Measurements from ENCODE around the gene UBTD1.
"Not testable (repeated sequence)": the region's sequence is repeated elsewhere in the genome, so short reads cannot be mapped to it uniquely, and the experiment has no call there.

The UBTD1 gene

DNA sequence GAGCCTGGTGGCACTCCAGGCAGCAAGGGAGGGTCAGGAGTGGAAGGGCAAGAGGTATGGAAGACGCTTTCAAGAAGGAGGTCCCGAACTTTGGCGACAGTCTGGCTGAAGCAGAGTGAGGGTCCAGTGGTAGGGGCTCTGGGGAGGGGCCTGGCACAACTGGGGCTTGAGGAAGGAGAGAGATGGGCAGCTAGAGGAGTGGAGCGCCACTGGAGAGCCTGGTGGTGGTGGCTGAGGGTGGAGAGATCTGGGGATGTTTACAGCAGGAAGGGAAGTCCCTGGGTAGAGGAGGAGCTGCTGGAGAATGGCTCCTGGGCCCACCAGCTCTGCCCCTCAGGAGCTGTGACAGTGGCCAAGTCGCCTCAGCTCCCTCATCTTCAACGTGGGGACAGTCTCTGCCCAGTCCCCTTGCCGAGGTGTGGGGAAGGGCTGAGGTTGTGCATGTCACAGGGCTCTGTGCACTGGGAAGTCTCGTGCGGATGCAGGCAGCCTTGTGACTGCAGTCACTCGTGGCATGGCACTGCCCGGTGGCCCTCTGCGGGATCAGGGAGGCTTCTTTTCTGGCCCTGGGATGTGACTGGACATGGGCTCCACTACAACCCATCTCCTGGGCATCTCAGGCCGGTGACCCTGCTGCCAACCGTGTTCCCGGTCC lies 18.5 kb downstream of the UBTD1 start:
- FAIRE-seq: no peak

DNA sequence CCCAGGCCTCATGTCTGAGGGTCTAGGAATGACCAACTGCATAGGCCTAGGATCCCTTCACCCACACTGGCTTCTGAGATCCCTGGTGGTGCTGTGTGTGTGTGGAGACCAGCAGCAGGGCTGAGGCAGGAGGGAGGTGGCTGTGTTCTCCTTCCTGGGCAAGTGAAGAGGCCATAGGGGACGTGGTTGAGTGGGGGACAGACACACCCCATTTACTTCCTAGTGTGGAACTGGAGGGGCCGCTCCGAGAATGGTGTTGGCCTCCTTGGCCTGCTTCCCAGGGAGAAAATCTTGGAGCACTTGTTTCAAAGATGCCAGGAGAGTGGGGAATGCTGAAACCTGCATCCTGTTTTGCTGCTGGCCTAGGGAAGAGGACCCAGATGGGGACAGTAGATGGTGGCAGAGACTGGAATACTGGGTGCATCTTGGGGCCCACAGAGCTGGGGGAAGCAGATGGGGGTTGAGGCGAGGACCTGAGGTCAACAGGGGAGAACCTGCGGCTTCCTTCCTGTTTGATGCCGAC lies 19.1 kb downstream of the UBTD1 start:
- FAIRE-seq: no peak

DNA sequence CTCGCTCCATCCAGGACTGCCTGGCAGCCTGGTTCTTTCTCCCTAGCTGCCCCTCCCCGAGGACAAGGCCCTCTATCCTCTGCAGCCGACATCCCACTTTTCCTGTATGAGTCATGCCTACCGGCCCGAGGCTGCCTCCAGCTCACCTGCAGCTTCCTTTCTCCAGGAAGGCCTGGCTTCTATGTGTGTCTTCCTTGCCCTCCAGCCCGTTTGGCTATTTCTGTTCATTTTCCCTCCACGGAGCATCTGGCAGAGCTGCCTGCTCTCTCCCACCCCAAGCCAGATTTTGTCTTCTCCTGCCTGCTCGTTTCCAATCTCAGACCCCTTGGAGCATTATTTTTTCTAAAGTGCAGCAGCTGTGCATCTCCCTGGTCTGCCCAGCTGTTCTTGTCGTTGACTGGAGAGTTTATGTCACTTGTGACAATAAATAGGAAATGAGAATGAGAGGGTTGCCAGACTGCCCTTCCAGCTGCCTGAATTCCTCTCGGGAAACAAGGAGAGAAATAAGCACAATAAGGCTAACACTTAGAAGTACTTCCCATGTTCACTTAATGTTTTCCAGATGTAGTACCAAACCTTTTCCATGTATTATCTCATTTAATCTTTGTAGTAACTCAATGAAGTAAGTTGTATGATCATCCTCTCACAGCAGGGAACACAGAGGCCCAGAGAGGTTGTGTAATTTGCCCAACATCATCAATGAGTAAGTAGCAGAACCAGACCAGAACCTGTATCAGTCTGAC lies 19.7 kb downstream of the UBTD1 start:
- no peak for FAIRE-seq

DNA sequence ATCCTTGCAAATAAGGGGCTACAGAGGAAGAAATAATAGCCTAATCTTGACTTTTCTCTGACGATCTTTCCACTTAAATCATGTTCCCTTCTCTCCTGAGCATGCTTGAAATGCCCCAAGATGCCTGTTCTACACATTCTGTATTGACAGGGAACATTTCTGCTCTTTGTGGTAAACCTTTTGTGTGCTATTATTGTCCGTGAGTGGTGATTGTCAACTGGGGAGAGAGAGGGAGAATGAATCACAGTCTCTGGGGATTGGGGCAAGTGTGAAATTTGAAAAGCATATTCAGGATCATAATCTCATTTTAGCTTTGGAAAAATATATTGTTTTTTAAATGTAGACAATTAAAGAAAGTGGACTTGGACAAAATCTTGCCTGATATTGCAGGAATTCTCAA lies 20.6 kb downstream of the UBTD1 start:
- no peak for FAIRE-seq

DNA sequence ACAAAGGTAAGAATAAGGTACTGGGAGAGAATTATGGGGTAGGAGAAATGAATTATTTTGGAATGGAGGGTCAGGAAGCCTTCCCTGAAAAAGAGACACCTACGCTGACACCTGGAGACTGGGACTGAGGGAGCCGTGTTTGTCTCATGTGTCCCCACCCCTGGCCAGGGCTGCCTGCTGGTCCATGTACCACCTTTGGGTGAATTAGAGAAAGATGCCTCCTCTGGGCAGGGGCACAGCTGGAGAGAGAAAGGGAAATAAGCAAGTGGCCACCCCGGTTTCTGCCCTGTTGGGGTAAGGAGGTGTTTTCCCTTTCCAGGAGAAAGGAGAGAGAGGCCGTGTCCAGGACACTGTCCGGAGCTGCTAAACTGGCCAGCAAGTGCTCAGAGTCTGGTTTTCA lies 21.8 kb downstream of the UBTD1 start:
- FAIRE-seq: no peak

DNA sequence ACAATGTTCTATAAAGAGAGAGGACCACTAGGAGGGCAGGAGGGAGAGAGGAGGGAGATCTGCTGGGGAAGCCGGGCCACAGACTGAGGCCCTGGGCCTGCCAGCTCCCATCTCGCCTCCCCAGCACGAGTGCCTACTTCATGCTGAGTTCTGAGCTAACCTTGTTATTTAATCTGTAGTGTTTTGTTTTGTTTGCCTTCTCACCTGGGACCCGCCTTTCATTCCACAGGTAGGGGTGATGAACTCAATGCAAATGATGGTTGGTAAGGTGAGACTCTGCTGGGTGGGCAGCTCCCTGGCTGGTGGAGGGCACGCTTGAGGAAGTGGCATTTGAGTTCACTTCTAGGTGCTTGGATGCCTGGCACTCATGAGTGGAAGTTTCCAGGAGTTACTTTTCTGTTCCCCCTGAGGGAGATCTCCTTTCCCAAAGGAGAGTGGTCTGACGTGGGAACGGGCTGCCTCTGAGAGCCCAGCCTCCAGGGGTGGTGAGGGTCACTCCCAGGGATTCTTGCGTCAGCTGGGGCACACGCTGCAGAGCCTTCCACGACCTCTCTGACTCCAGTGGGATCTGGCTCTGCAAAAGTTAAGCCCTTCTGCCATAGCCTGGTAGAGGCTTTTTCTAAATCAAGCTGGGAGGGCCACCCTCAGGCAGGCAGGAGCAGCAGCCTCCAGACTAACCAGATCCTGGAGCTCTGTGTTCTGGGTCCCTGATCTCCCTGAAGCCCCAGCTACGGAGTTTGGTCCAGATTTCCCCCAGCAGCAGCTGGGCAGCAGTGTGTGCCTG lies 22.4 kb downstream of the UBTD1 start:
- FAIRE-seq: no peak

DNA sequence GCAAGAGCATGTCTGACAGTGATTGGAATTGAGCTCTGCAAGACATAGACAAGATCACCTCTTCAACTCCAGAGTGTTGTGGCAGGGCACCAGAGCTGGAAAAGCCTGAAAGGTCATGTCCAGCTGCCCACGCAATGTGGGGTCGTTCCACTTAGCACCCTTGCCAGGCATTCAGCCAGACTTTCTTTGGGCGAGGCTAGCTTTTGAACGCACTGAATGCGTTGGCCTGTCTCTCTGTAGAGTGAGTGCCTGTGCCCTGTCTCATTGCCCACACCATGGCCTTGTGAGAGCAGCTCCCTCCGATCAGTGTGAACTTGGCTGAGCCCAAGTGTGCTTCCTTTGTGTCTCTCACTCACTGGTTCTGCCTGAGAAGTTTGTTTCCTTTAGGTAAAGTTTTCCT lies 23.3 kb downstream of the UBTD1 start:
- FAIRE-seq: no peak

DNA sequence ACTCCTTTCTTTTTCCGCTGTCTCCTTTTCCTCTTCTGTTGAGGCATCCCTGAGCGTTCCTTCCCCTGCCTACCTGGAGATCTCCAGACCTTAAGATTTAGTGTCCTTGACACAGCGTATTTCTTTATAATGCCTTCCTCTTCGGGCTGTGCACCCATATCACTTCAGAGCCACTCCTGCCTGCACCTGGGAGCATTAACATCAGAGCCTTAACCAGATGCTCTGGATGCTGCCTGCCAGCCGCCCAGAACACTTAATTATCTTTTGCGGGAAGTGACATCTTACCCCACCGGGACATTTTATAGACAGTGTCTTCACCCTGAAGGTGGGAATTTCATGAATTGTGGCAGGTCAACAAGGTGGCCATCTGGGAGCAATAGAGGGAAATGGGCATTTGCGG lies 24.2 kb downstream of the UBTD1 start:
- FAIRE-seq: no peak

DNA sequence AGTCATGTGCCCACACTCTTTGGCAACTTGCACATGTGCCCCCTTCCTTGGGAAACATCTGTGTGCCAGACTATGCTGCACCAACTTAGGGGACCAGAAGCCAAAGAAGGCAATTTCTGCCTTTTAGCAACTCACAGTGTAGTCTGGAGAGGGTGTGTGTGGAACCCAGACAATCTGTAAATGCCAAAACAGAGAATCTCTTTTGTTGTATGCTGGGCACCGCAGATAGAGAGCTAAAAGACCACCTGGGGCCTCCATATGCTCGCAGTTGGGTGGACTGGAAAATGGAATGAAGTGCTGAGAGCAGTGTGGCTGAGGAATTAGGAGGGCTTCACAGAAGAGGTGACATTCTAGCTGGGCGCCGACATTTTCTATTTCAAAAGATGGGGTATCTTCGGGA lies 26.4 kb downstream of the UBTD1 start:
- FAIRE-seq: no peak

DNA sequence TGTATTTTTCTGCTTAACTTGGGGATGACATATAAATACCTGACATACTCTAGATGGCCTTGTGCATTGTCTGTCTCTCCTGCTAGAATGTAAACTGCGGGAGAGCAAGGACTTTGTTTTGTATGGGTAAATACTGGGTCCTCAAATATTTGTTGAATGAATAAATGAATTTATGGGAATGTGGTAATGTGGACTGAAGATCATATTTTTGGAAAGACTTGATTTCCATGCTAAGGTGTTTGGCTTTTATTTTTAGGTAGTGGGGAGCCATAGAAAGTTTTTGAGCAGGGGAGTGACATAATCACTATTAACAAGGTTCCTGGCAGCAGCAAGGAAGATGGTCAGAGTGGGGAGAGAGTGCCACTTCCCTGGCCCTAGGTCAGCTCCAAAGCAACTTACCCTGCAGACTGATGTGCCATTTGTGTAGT lies 27.0 kb downstream of the UBTD1 start:
- FAIRE-seq: no peak

DNA sequence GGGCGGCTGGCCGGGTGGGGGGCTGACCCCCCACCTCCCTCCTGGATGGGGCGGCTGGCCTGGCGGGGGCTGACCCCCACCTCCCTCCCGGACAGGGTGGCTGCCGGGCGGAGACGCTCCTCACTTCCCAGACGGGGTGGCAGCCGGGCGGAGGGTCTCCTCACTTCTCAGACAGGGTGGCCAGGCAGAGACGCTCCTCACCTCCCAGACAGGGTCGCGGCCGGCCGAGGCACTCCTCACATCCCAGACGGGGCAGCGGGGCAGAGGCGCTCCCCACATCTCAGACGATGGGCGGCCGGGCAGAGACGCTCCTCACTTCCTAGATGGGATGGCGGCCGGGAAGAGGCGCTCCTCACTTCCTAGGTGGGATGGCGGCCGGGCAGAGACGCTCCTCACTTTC lies 30.2 kb downstream of the UBTD1 start:
- not testable (repeated sequence) for FAIRE-seq

DNA sequence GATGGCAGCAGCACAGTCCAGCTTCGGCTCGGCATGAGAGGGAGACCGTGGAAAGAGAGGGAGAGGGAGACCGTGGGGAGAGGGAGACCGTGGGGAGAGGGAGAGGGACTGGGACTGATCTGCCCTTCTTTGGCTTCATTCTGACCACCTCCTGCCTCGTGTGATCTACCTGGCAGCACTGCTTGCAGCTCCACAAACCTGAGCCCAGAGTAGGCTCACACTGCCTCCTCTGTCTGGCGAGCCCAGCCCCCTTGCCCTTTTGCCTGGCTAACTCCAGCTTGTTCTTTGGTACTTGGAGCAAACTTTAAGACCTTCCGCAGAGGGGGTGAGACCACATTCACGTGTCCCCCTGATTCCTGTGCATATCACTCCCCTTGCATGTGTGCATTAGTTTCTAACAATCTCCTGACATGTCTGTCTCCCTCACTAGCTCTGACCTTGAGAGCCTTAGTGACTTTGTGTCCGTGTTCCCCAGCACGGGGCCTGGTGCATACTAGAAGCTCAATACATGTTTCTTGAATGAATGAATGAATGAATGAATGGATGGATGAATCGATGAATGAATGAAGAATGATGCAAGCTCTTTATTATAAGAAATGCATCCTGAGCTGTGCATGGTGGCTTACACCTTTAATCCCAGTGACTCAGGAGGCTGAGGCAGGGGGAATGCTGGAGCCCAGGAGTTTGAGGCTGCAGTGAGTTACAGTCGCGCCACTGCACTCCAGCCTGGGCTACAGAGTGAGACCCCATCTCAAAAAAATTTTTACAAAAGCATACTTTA lies 31.2 kb downstream of the UBTD1 start:
- no peak for FAIRE-seq

DNA sequence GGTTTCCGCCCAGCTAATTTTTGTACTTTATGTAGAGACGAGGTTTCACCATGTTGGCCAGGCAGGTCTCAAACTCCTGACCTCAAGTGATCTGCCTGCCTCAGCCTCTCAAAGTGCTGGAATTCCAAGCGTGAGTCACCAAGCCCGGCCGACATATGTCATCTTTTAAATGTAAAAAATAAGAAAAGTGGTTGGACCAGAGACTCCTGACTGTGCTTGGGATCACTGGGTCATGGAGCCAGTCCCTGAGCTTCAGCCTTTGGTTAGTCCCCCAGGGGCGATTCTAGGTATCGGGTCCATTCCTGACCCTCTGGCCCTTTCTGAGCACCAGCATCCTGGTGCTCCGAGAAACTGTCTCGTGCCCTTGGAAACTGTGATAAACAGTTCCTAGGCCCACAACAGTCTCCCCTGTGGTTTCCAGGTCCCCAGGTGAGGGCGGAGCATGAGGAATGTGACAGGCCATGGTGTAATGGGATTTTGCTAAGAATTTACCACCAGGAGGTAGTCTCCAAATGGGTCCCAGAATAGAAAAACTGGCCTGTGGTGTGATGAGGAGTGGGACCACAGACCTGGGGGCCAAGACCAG lies 32.8 kb downstream of the UBTD1 start:
- FAIRE-seq: no peak

DNA sequence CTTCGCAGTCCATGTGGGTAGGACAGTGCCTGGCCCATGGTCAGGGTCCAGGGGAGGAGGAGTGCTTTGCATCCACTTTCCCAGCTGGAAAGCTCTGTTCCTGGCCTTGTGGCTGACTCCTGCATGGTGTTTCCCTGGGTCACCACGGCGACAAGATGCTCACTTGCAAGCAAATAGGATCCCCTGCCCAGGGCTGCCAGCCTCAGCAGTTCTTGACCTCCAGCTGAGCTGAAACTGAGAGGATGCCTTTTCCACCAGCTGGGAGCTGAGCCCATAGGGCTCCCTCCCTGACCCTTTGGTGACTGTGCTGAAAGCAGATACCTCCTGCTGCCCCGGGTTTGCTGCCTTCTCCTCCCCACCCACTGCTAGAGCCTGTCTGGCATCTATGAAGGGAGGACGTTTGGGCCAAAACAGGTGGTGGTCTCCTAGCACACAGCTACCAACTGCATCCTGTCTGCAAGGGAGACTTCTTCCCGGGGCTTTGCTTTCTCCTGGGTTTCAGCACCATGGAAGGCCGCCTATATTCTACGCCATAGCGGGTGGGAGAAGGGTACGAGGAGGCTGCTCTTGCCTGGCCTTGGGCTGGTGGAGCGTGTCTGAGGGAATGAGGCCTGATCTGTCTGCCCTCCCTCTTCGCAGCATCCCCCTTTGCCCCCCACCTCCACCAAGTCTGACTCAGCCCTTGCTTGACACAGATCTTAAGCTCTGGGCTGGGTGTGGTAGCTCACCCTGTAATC lies 34.4 kb downstream of the UBTD1 start:
- FAIRE-seq: no peak

DNA sequence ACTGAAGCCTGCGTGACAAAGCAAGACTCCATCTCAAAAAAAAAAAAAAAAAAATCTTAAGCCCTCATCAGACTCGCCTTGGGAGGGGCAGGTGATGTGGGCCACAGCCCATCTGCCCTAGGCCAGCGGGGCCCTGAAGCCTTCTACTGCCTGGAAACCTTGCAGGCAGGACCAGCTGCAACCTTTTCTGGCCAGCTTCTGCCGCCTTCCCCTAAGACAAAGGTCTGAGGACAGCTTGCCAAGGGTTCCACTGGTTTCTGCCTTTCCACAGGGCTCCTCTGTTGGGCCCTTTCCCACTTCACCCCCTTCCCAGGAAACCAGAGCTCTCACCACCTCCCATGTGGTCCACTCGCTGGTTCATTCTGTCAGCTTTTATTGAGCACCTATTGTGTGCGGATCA lies 35.2 kb downstream of the UBTD1 start:
- no peak for FAIRE-seq

DNA sequence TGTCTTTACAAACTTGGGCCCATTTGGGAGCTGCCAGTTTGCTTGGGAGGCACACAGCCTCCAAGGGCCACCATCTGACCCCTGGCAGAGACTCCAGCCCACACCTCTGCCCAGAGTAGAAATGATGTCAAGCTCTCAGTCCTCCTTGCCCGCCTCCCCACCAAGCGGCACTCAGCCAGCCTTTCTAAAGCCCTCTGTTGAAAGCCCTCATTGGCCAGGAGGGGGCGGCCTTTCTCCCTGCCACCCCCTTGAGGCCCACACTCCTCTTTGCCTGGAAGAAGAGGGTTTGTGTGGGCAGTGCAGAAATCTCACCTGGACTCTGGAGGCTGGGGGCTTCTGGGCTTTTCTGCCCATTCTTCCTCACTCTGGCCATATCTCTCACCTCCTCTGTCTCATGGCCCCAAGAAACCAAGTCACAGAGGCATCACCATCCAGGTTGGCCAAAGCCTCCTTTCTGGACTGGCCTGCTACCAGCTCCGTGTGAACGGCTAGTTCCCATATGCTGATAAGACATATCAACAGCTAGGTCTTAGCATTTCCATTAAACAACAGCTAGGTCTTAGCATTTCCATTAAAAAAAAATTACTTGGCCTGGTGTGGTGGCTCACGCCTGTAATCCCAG lies 36.1 kb downstream of the UBTD1 start:
- no peak for FAIRE-seq

DNA sequence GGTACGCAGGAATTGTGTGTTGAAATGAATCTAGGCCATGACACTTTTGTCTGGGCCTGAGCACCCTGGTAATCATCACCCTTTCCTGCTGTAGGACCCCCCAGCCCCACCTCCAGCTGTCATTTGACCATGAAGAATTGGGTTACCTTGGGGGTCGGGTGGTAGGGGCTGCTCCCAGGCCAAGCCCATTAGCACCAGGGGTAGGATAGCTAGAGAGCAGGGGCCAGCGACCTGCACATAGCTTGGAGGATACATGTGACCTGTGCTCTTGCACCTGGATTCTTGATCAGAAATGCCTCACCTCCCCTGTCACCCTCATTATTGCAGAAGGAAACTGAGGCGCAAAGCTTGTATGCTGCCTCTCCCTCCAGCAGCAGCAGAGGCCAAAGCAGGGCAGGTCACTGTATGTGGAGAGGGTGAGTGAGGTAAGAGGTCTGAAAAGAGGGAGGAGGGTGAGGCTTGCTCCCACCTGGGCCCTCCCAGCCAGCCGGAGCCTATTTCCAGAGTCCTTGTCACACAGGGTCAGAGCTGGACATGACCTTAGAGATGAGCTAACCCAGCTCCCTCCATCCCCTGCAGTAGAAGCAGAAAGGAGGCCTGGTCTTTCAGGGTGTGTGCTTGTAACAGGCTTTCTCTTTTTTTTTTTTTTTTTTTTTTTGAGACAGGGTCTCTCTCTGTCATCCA lies 38.6 kb downstream of the UBTD1 start:
- no peak for FAIRE-seq

DNA sequence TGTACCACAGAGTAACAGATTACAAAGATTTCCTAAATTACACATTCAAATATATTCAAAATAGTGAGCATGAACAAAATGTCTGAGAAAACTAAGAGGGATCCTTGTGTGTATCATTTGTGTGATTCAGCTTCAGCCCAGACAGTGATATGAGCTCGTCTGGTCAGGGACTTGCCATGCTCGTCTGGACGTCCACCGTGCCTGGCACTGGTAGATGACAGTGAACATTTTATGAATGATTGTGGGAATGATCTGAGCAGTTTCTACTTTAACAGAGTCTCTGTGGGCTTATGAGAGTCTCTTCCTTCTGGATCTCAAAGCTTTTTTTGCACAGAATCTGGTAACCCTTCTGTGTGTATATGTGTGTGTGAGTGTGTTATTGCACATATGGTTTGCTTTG lies 39.7 kb downstream of the UBTD1 start:
- no peak for FAIRE-seq

DNA sequence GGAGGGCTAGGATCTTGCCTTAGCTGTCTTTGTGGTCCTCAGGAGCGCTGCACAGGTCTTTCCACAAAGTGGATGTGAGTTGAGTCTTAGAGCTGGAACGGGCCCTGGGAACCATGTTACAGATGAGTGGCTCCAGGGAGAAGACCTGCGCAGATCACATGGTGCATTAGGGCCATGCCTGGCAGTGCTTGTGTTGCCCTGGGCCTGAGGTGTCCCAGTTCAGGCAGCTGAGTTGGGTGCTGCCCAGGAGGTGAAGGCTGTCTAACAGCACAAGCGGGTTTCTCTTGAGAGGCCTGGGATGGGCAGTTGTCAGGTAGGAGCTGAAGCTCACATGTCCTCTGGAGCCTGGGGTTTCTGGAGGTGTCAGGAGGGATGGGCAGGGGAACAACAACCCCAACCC lies 40.1 kb downstream of the UBTD1 start:
- FAIRE-seq: no peak

DNA sequence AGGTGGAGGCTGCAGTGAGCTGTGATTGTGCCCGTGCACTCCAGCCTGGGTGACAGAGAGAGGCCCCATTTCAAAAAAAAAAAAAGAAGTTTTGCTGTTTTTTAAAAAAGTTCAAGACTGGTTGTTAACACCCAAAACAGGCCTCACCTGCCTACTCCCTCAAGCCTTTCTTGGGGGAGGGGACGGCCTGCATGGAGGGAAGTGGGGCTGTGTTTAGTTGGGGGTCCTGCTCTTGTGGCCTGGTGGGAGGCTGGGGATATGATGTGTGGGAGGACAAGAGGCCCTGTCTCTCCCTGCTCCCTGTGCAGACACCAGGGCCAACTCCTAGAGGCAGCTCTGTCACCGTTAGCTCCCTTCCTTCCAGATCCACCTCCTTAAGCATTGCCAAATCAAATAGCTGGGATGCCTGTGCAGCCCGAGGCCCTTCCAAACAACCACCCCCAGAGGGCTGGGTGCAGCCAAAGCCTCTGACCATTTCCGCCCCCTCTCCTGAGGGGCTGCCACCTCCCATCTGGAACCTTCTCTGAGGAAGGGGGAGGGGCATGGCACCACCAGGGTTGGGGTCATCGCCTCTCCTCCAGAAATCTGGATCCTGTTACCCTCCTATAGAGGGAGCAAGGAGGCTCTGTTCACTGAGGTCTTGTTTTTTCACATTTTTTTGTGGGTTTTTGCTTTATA lies 40.9 kb downstream of the UBTD1 start:
- FAIRE-seq: no peak
